ENCODE measurements around the gene WARS2. TPM values are rescaled to one million over a fixed set of nuclear protein-coding genes. Genes with fewer than 3 reads are reported as not detected.

Gene WARS2
- total and polyA plus RNA-seq, 2 of the 8 experiments (the other 6 are each of a cell fraction or from before 2014, with no cell fraction given) = 4.3 to 12.9 TPM

GRCh38 chr1:119040489-119040888, 100.0 kb downstream of the WARS2 start:
- CTCF ChIA-PET (ENCODE audit: partially characterized antibody) = no interaction called here
- Histone ChIP-seq H4K5ac (ENCODE audit: insufficient read length, low read depth, low read length) (no peak overlapping the region), H2BK20ac (ENCODE audit: low read length) (no peak overlapping the region)

More at GRCh38 chr1:119040489-119040888, 100.0 kb downstream of the WARS2 start:
- H3K56ac ChIP-seq (replicated peaks; ENCODE audit: insufficient read length, low read depth, low read length) = no peak overlapping the region
- H3K23ac ChIP-seq (ENCODE audit: insufficient read length) = no peak overlapping the region
- H3K4ac ChIP-seq (replicated peaks; ENCODE audit: insufficient read length, low read depth, low read length) = no peak overlapping the region
- no peak overlapping the region for H3K9ac ChIP-seq (replicated peaks in 1 of 4; ENCODE audit: extremely low read depth in 1 of 4, low read depth in 3 of 4, low read length in 3 of 4)
- peaks cover 0 to 7% (median 3%) of the 10 kb centered on the region in 4 experiments; a peak in 2 of 7 replicates for H3K4me1 ChIP-seq (replicated peaks in 1 of 4; ENCODE audit: control insufficient read depth in 3 of 4, insufficient read depth in 4 of 4, low read length in 3 of 4)
- no peaks in the 10 kb centered on the region for H3K79me2 ChIP-seq (ENCODE audit: control insufficient read depth in 1 of 2, insufficient read depth in 2 of 2, low read length in 2 of 2)
- H2BK12ac ChIP-seq (ENCODE audit: low read depth, low read length) = no peak overlapping the region
- H3K27me3 ChIP-seq (replicated peaks in 1 of 4; ENCODE audit: control insufficient read depth in 3 of 4, extremely low read depth in 1 of 4, insufficient read depth in 3 of 4, low read length in 3 of 4) = no peaks in the 10 kb centered on the region
- H3K4me3 ChIP-seq (ENCODE audit: extremely low read depth in 1 of 4, insufficient read depth in 2 of 4, low read depth in 3 of 4, low read length in 4 of 4) = no peak overlapping the region
- no peak overlapping the region for H2BK15ac ChIP-seq (ENCODE audit: low read length)
- H3K4me2 ChIP-seq (ENCODE audit: insufficient read depth in 1 of 2, low read depth in 2 of 2, low read length in 2 of 2) = no peak overlapping the region
- H3K27ac ChIP-seq (ENCODE audit: low read depth, low read length) = no peak overlapping the region
- H3K79me1 ChIP-seq (ENCODE audit: low read depth, low read length) = no peaks in the 10 kb centered on the region
- no peak overlapping the region for H2AFZ ChIP-seq (ENCODE audit: low read length)
- WGBS, 2 experiments (ENCODE audit: extremely low coverage in 1 of 2, insufficient coverage in 1 of 2, insufficient read length in 1 of 2, insufficient replicate concordance in 2 of 2, low coverage in 1 of 2, low lambda C conversion rate in 2 of 2, missing lambda C conversion rate in 1 of 2) = 94% methylated on average over 2 of the region's 2 CpGs; no CpG with 5 or more reads in 1 of the 2 experiments
- H3K18ac ChIP-seq (ENCODE audit: extremely low read depth, low read length) = no peak overlapping the region
- POLR2A ChIA-PET (ENCODE audit: partially characterized antibody) = no interaction called here
- H2AK5ac ChIP-seq (ENCODE audit: low read depth, low read length) = no peak overlapping the region
- TF ChIP-seq CEBPB (IDR thresholded peaks at IDR 0.05; ENCODE audit: low read depth, low read length) = no peak
- TF ChIP-seq CHD1 (IDR thresholded peaks at IDR 0.05; ENCODE audit: low read depth, low read length) = no peak
- no peaks in the 10 kb centered on the region for H4K20me1 ChIP-seq (replicated peaks in 1 of 2; ENCODE audit: control insufficient read depth in 1 of 2, insufficient read depth in 2 of 2, low read length in 2 of 2)
- H2BK5ac ChIP-seq (ENCODE audit: low read depth, low read length) = no peak overlapping the region
- H3K36me3 ChIP-seq (ENCODE audit: control insufficient read depth in 2 of 4, insufficient read depth in 4 of 4, low read length in 3 of 4) = no peaks in the 10 kb centered on the region
- H4K91ac ChIP-seq (replicated peaks; ENCODE audit: insufficient read length, low read length) = no peak overlapping the region
- no peak overlapping the region for H3K14ac ChIP-seq (ENCODE audit: insufficient read length)
- H4K8ac ChIP-seq (ENCODE audit: extremely low read depth, insufficient read depth, low read length) = no peak overlapping the region
- DNase-seq (ENCODE audit: low read depth in 1 of 2, low spot score in 2 of 2) = no peak
- H3K23me2 ChIP-seq (ENCODE audit: low read depth, low read length) = no peaks in the 10 kb centered on the region
- no peaks in the 10 kb centered on the region for H3K9me3 ChIP-seq (ENCODE audit: insufficient read depth in 2 of 2, low read depth in 1 of 2, low read length in 1 of 2)
- no peak overlapping the region for H2BK120ac ChIP-seq (replicated peaks; ENCODE audit: low read depth, low read length)
- no peak for FAIRE-seq

All from H1 (cell line).